HG03558 (cell line): ENCODE results near the gene RANBP3.
"Not testable (repeated sequence)": the region's sequence is repeated elsewhere in the genome, so short reads cannot be mapped to it uniquely, and the experiment has no call there.

Experiments used
- ATAC-seq: cut with Tn5 transposase; IDR thresholded peaks from one replicate; pipeline ENCODE4 v1.9.1; 2021; ENCODE audit warnings: moderate number of reproducible peaks; ENCODE audit not compliant: unreplicated experiment; ENCODE audit errors: extremely low read depth

The RANBP3 gene

GRCh38 chr19:5977785-5978605 is at the start of gene RANBP3:
TSS of gene RANBP3 (minus strand) at chr19:5978140. CDS start at chr19:5978082, 58 bp downstream.
- ATAC-seq = peak; percentile 74

- no peak for ATAC-seq
These were observed 48.7 kb upstream of the RANBP3 start for GRCh38 chr19:6026390-6027227.

GRCh38 chr19:6024756-6025155 is 46.8 kb upstream of the RANBP3 start:
- ATAC-seq = not testable (repeated sequence)

GRCh38 chr19:6023936-6024335 is 46.0 kb upstream of the RANBP3 start:
- ATAC-seq = no peak

- no peak for ATAC-seq
These were observed 45.2 kb upstream of the RANBP3 start for GRCh38 chr19:6023085-6023682.

- no peak for ATAC-seq
These were observed 44.7 kb upstream of the RANBP3 start for GRCh38 chr19:6022570-6023064.

- ATAC-seq = no peak
These were observed 44.1 kb upstream of the RANBP3 start for GRCh38 chr19:6021878-6022569.

GRCh38 chr19:6020972-6021805 is 43.2 kb upstream of the RANBP3 start:
- ATAC-seq = no peak

- no peak for ATAC-seq
These were observed 42.4 kb upstream of the RANBP3 start for GRCh38 chr19:6020166-6020882.

- ATAC-seq = no peak
These were observed 40.8 kb upstream of the RANBP3 start for GRCh38 chr19:6018786-6019185.

GRCh38 chr19:6017576-6017975 is 39.6 kb upstream of the RANBP3 start:
- no peak for ATAC-seq

GRCh38 chr19:6015841-6016545 is 38.1 kb upstream of the RANBP3 start:
- no peak for ATAC-seq

- ATAC-seq = no peak
These were observed 36.7 kb upstream of the RANBP3 start for GRCh38 chr19:6014551-6015135.

- ATAC-seq = no peak
These were observed 34.7 kb upstream of the RANBP3 start for GRCh38 chr19:6012426-6013170.

GRCh38 chr19:6011794-6012193 is 33.9 kb upstream of the RANBP3 start:
- ATAC-seq = no peak

GRCh38 chr19:6011206-6011605 is 33.3 kb upstream of the RANBP3 start:
- no peak for ATAC-seq

GRCh38 chr19:6010107-6010506 is 32.2 kb upstream of the RANBP3 start:
- ATAC-seq = no peak
